Prostate gland (tissue), 2 donors: ENCODE measurements around the gene ARMH2.

ENCODE experiments used
- POLR2A ChIP-seq: fragments of 450-650 bp; IDR thresholded peaks from one replicate; pipeline ENCODE4 v1.6.1; 2016; ENCODE audit warnings: antibody characterized with exemption, mild to moderate bottlenecking
- POLR2AphosphoS5 ChIP-seq: sonication (generic); formaldehyde crosslinking; IDR thresholded peaks from one replicate; pipeline ENCODE4 v1.6.1; 2017; ENCODE audit warnings: antibody characterized with exemption
- TF ChIP-seq, protein P1 (sequence below), 4 experiments: fragments of 200-600 bp in 2 of 4; fragments of 450-650 bp in 2 of 4; sonication (generic) in 2 of 4; IDR thresholded peaks; 1 replicate in 3 of 4; 2 replicates in 1 of 4; pipeline ENCODE4 v1.5.1; 2016 to 2019; ENCODE audit warnings: antibody characterized with exemption in 4 of 4, mild to moderate bottlenecking in 2 of 4, moderate library complexity in 2 of 4

DNA sequence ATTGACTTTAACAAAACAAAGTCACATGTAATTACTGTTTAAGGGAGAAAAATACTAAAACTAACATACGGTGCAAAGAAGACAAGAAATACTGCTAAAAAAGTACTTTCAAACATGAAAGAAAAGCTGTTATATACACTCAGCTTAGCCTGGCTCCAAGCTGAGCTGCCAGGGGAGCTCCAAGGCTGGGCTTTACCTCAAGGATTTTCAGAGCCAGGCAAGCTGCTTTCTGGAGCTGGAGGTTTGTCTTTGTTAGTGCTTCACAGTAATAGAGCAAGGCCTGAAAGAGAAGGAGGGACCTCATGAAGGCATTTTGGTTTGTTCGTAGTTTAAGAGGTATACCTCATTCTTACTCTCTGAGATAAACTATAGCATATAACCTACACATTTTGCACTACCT, 19.6 kb upstream of the ARMH2 start:
- TF ChIP-seq POLR2A = no peak
- TF ChIP-seq, protein P1, sequence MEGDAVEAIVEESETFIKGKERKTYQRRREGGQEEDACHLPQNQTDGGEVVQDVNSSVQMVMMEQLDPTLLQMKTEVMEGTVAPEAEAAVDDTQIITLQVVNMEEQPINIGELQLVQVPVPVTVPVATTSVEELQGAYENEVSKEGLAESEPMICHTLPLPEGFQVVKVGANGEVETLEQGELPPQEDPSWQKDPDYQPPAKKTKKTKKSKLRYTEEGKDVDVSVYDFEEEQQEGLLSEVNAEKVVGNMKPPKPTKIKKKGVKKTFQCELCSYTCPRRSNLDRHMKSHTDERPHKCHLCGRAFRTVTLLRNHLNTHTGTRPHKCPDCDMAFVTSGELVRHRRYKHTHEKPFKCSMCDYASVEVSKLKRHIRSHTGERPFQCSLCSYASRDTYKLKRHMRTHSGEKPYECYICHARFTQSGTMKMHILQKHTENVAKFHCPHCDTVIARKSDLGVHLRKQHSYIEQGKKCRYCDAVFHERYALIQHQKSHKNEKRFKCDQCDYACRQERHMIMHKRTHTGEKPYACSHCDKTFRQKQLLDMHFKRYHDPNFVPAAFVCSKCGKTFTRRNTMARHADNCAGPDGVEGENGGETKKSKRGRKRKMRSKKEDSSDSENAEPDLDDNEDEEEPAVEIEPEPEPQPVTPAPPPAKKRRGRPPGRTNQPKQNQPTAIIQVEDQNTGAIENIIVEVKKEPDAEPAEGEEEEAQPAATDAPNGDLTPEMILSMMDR (IDR thresholded peaks at IDR 0.05) = no peak
- TF ChIP-seq POLR2AphosphoS5 = no peak
